Activated CD4-positive, alpha-beta T cell treated with anti-CD3 and anti-CD28 coated beads for 36 hours (primary cell): ENCODE data around the gene EEF1AKMT1. TPM values are rescaled to one million over a fixed set of nuclear protein-coding genes. Genes with fewer than 3 reads are reported as not detected.
"Not testable (repeated sequence)": the region's sequence is repeated elsewhere in the genome, so short reads cannot be mapped to it uniquely, and the experiment has no call there.

ENCODE experiments used
- ATAC-seq: fragments of 200-7000 bp; cut with Tn5 transposase; one replicate; pipeline ENCODE4 v1.10.0; 2021; ENCODE audit warnings: mild to moderate bottlenecking, moderate library complexity
- CTCF ChIA-PET: fragments of 350-600 bp; sonication (Branson Sonifier 250); formaldehyde crosslinking; loops from one replicate; lab custom pipeline; 2021; ENCODE audit warnings: antibody characterized with exemption; lab: Charles Lee
- POLR2A ChIA-PET: fragments of 350-600 bp; sonication (Branson Sonifier 250); formaldehyde crosslinking; loops from one replicate; lab custom pipeline; 2021; ENCODE audit warnings: antibody characterized with exemption, inconsistent platforms; lab: Charles Lee
- DNase-seq: peaks from one replicate; pipeline ENCODE4 v3.0.0-alpha.2; 2020
- H3K27ac Mint-ChIP-seq: one replicate; pipeline ENCODE4 v1.8.0; 2021; ENCODE audit warnings: mixed read lengths
- H3K27me3 Mint-ChIP-seq: one replicate; pipeline ENCODE4 v1.8.0; 2021; ENCODE audit warnings: mixed read lengths
- H3K36me3 Mint-ChIP-seq: one replicate; pipeline ENCODE4 v1.8.0; 2021; ENCODE audit warnings: low read depth, mixed read lengths
- H3K4me1 Mint-ChIP-seq: one replicate; pipeline ENCODE4 v1.8.0; 2021; ENCODE audit warnings: mixed read lengths
- H3K4me3 Mint-ChIP-seq: one replicate; pipeline ENCODE4 v1.8.0; 2021; ENCODE audit warnings: mild to moderate bottlenecking, moderate library complexity, mixed read lengths
- H3K9me3 Mint-ChIP-seq: one replicate; pipeline ENCODE4 v1.8.0; 2021; ENCODE audit warnings: low read depth, mixed read lengths
- intact Hi-C, 2 experiments: fragments of 100-400 bp; cut with DNase I in 1 of 2; cut with micrococcal nuclease in 1 of 2; formaldehyde crosslinking; loops; one replicate each; pipeline versions ENCODE4 v1.14.2 to v1.15.1; 2022 to 2024; cut with DNase I, micrococcal nuclease
- total RNA-seq, 2 experiments: library from RNA; stranded (reverse); gene quantifications; one replicate each; pipeline ENCODE4 v1.2.3, GENCODE V29; 2021

EEF1AKMT1 gene
- total RNA-seq, 2 experiments from 2014 or later, result 21.0 to 23.9 TPM

GRCh38 chr13:20776751-20777150, 3.0 kb upstream of the EEF1AKMT1 start:
- intact Hi-C loops, result no loop called here
- H3K9me3 Mint-ChIP-seq, result no peaks in the 10 kb centered on the region
- POLR2A ChIA-PET, result no interaction called here

GRCh38 chr13:20775961-20776360, 2.2 kb upstream of the EEF1AKMT1 start:
- Mint-ChIP-seq H3K27ac (no peak overlapping the region), H3K4me3 (no peak overlapping the region), H3K36me3 (peaks cover 33% of the 10 kb centered on the region), H3K9me3 (no peaks in the 10 kb centered on the region), H3K4me1 (peaks cover 29% of the 10 kb centered on the region), H3K27me3 (no peaks in the 10 kb centered on the region)
- DNase-seq (no peak), ATAC-seq (no peak)
- ChIA-PET POLR2A (no interaction called here), CTCF (no interaction called here)
- intact Hi-C loops, result no loop called here

More at GRCh38 chr13:20776751-20777150, 3.0 kb upstream of the EEF1AKMT1 start:
- Mint-ChIP-seq H3K4me1 (peaks cover 23% of the 10 kb centered on the region), H3K4me3 (no peak overlapping the region), H3K36me3 (peaks cover 31% of the 10 kb centered on the region), H3K27me3 (no peaks in the 10 kb centered on the region), H3K27ac (no peak overlapping the region)
- DNase-seq, result no peak
- ATAC-seq, result no peak
- CTCF ChIA-PET, result no interaction called here

GRCh38 chr13:20774746-20775145, 985 bp upstream of the EEF1AKMT1 start:
- Mint-ChIP-seq H3K27me3 (no peaks in the 10 kb centered on the region), H3K4me3 (peak overlapping the region; percentile 93), H3K9me3 (peaks cover 1% of the 10 kb centered on the region), H3K36me3 (peaks cover 44% of the 10 kb centered on the region), H3K27ac (peak overlapping the region; percentile 23), H3K4me1 (peaks cover 39% of the 10 kb centered on the region)
- intact Hi-C loops, result loop anchor here (5.0 kb wide), 4 partner anchors 72 to 1142 kb away; partner anchors contain the start of genes IL17D (in 1 of the 2), MPHOSPH8 (in 1 of the 2) and ZMYM5 (in 1 of the 2)
- ChIA-PET CTCF (interaction anchor here (0.6 to 1.6 kb wide), 4 partner anchors 47 to 71 kb away, joined by 3 read pairs; partner anchors contain the start of gene IL17D), POLR2A (no interaction called here)
- ATAC-seq, result no peak
- DNase-seq, result no peak

GRCh38 chr13:20772401-20773131, 1.2 kb downstream of the EEF1AKMT1 start:
- intact Hi-C loops, result loop anchor here (1.0 to 5.0 kb wide), 14 partner anchors 60 to 1140 kb away; partner anchors contain the start of genes IFT88 (in 2 of the 2), XPO4 (in 2 of the 2), CRYL1 (in 1 of the 2) and IL17D (in 1 of the 2)
- peaks cover 45% of the 10 kb centered on the region for H3K4me1 Mint-ChIP-seq
- H3K36me3 Mint-ChIP-seq, result peaks cover 60% of the 10 kb centered on the region
- peak overlapping the region; percentile 100 for H3K27ac Mint-ChIP-seq
- no peak for ATAC-seq
- CTCF ChIA-PET, result interaction anchor here (1.2 to 1.3 kb wide), 2 partner anchors 50 to 69 kb away, joined by 3 to 5 read pairs; partner anchors contain the start of gene IL17D
- POLR2A ChIA-PET, result interaction anchor here (0.7 to 1.3 kb wide), 2 partner anchors 404 to 739 kb away, joined by 3 to 4 read pairs; partner anchors contain the start of genes MRPL57 and SKA3
- peak; percentile 19 for DNase-seq
- peak overlapping the region; percentile 93 for H3K4me3 Mint-ChIP-seq
- peaks cover 18% of the 10 kb centered on the region for H3K9me3 Mint-ChIP-seq
- H3K27me3 Mint-ChIP-seq, result no peaks in the 10 kb centered on the region

GRCh38 chr13:20769834-20770233, 3.9 kb downstream of the EEF1AKMT1 start:
- ATAC-seq, result no peak
- peaks cover 22% of the 10 kb centered on the region for H3K9me3 Mint-ChIP-seq
- no peaks in the 10 kb centered on the region for H3K27me3 Mint-ChIP-seq
- intact Hi-C loops, result loop anchor here (5.0 kb wide), 4 partner anchors 68 to 1138 kb away; partner anchors contain the start of genes IL17D (in 1 of the 2), MPHOSPH8 (in 1 of the 2) and ZMYM5 (in 1 of the 2)
- H3K27ac Mint-ChIP-seq, result no peak overlapping the region
- H3K4me1 Mint-ChIP-seq, result peaks cover 40% of the 10 kb centered on the region
- peaks cover 61% of the 10 kb centered on the region for H3K36me3 Mint-ChIP-seq
- DNase-seq, result no peak
- no peak overlapping the region for H3K4me3 Mint-ChIP-seq
- CTCF ChIA-PET, result no interaction called here
- POLR2A ChIA-PET, result no interaction called here

GRCh38 chr13:20769091-20769490, 4.7 kb downstream of the EEF1AKMT1 start:
- H3K4me1 Mint-ChIP-seq, result peaks cover 32% of the 10 kb centered on the region
- H3K27ac Mint-ChIP-seq, result no peak overlapping the region
- ATAC-seq (no peak), DNase-seq (no peak)
- intact Hi-C loops, result no loop called here
- H3K4me3 Mint-ChIP-seq, result no peak overlapping the region
- peaks cover 22% of the 10 kb centered on the region for H3K9me3 Mint-ChIP-seq
- CTCF ChIA-PET, result interaction anchor here (0.6 kb wide), 1 partner anchor 150 kb away, joined by 4 read pairs; no protein-coding TSS in a partner anchor
- peaks cover 60% of the 10 kb centered on the region for H3K36me3 Mint-ChIP-seq
- POLR2A ChIA-PET, result no interaction called here
- no peaks in the 10 kb centered on the region for H3K27me3 Mint-ChIP-seq

- no peak for ATAC-seq
- H3K9me3 Mint-ChIP-seq, result peaks cover 22% of the 10 kb centered on the region
- intact Hi-C loops, result no loop called here
- peaks cover 25% of the 10 kb centered on the region for H3K4me1 Mint-ChIP-seq
- ChIA-PET CTCF (interaction anchor here (0.6 to 1.2 kb wide), 3 partner anchors 12 to 149 kb away, joined by 3 to 4 read pairs (median 3); no protein-coding TSS in a partner anchor), POLR2A (no interaction called here)
- no peak overlapping the region for H3K27ac Mint-ChIP-seq
- no peak overlapping the region for H3K4me3 Mint-ChIP-seq
- peaks cover 55% of the 10 kb centered on the region for H3K36me3 Mint-ChIP-seq
- no peak for DNase-seq
- H3K27me3 Mint-ChIP-seq, result no peaks in the 10 kb centered on the region
These were observed 6.3 kb downstream of the EEF1AKMT1 start for GRCh38 chr13:20767309-20767943.

GRCh38 chr13:20760872-20761271, 12.9 kb downstream of the EEF1AKMT1 start:
- no peak overlapping the region for H3K4me3 Mint-ChIP-seq
- H3K27ac Mint-ChIP-seq, result no peak overlapping the region
- ChIA-PET CTCF (no interaction called here), POLR2A (no interaction called here)
- H3K27me3 Mint-ChIP-seq, result no peaks in the 10 kb centered on the region
- intact Hi-C loops, result no loop called here
- ATAC-seq (no peak), DNase-seq (no peak)
- peaks cover 28% of the 10 kb centered on the region for H3K36me3 Mint-ChIP-seq
- no peaks in the 10 kb centered on the region for H3K4me1 Mint-ChIP-seq
- peaks cover 6% of the 10 kb centered on the region for H3K9me3 Mint-ChIP-seq

GRCh38 chr13:20754009-20754408, 19.8 kb downstream of the EEF1AKMT1 start:
- peaks cover 42% of the 10 kb centered on the region for H3K9me3 Mint-ChIP-seq
- no peak overlapping the region for H3K27ac Mint-ChIP-seq
- no peaks in the 10 kb centered on the region for H3K4me1 Mint-ChIP-seq
- peaks cover 62% of the 10 kb centered on the region for H3K36me3 Mint-ChIP-seq
- ATAC-seq, result no peak
- H3K27me3 Mint-ChIP-seq, result no peaks in the 10 kb centered on the region
- DNase-seq, result no peak
- ChIA-PET CTCF (no interaction called here), POLR2A (interaction anchor here (0.6 kb wide), 1 partner anchor 54 kb away, joined by 3 read pairs; no protein-coding TSS in a partner anchor)
- H3K4me3 Mint-ChIP-seq, result no peak overlapping the region
- intact Hi-C loops, result no loop called here

- no peak overlapping the region for H3K4me3 Mint-ChIP-seq
- intact Hi-C loops, result no loop called here
- no peak for DNase-seq
- H3K4me1 Mint-ChIP-seq, result no peaks in the 10 kb centered on the region
- ATAC-seq, result no peak
- H3K27ac Mint-ChIP-seq, result no peak overlapping the region
- ChIA-PET CTCF (no interaction called here), POLR2A (no interaction called here)
- H3K9me3 Mint-ChIP-seq, result peaks cover 54% of the 10 kb centered on the region
- peaks cover 53% of the 10 kb centered on the region for H3K36me3 Mint-ChIP-seq
- no peaks in the 10 kb centered on the region for H3K27me3 Mint-ChIP-seq
These were observed 24.4 kb downstream of the EEF1AKMT1 start for GRCh38 chr13:20749377-20749776.

- intact Hi-C loops, ATAC-seq, POLR2A ChIA-PET, CTCF ChIA-PET, H3K4me1 Mint-ChIP-seq, H3K27me3 Mint-ChIP-seq, H3K4me3 Mint-ChIP-seq, H3K27ac Mint-ChIP-seq, DNase-seq: not testable (repeated sequence)
- peaks cover 34% of the 10 kb centered on the region for H3K36me3 Mint-ChIP-seq
- H3K9me3 Mint-ChIP-seq, result peaks cover 19% of the 10 kb centered on the region
These were observed 29.8 kb downstream of the EEF1AKMT1 start for GRCh38 chr13:20743830-20744404.
